Kidney (tissue), 14 donors: Measurements from ENCODE around the gene ENTPD8. TPM values are rescaled to one million over a fixed set of nuclear protein-coding genes. Genes with fewer than 3 reads are reported as not detected.

Experiments
- DNase-seq, 5 donors: peaks; one replicate each; pipeline ENCODE4 v3.0.0-alpha.2; 2013 to 2020
- FAIRE-seq: peaks from 2 replicates; lab custom pipeline; 2012; peaks lifted over from hg19 to GRCh38; lab: Jason Lieb, UNC
- H3K27ac ChIP-seq, 2 donors: one replicate each; pipeline ENCODE4 v1.7.0; 2013; ENCODE audit warnings: low read depth in 2 of 2, low read length in 2 of 2, inconsistent platforms in 1 of 2
- H3K27me3 ChIP-seq: one replicate; pipeline ENCODE4 v1.7.1; 2013; ENCODE audit warnings: low read length, inconsistent platforms; ENCODE audit not compliant: control insufficient read depth, insufficient read depth
- H3K36me3 ChIP-seq, 3 donors: one replicate each; pipeline versions ENCODE4 v1.7.0 to v1.7.1; 2013; ENCODE audit warnings: low read length in 3 of 3, control low read depth in 1 of 3, inconsistent platforms in 1 of 3; ENCODE audit not compliant: insufficient read depth in 3 of 3, control insufficient read depth in 2 of 3
- H3K4me1 ChIP-seq, 3 donors: one replicate each; pipeline versions ENCODE4 v1.7.0 to v1.7.1; 2013; ENCODE audit warnings: low read length in 3 of 3, inconsistent platforms in 1 of 3, low read depth in 1 of 3; ENCODE audit not compliant: control insufficient read depth in 2 of 3, insufficient read depth in 2 of 3
- H3K4me3 ChIP-seq, 3 donors: one replicate each; pipeline versions ENCODE4 v1.7.0 to v1.8.1; 2013; ENCODE audit warnings: low read length in 3 of 3, control low read depth in 1 of 3, inconsistent platforms in 1 of 3
- H3K9ac ChIP-seq, 3 donors: one replicate each; pipeline versions ENCODE4 v1.7.0 to v1.7.1; 2013; ENCODE audit warnings: low read length in 3 of 3, control low read depth in 1 of 3, inconsistent platforms in 1 of 3
- H3K9me3 ChIP-seq, 3 donors: one replicate each; pipeline versions ENCODE4 v1.7.0 to v1.7.1; 2013; ENCODE audit warnings: low read length in 3 of 3, control low read depth in 1 of 3, inconsistent platforms in 1 of 3; ENCODE audit not compliant: control insufficient read depth in 2 of 3, insufficient read depth in 1 of 3
- CTCF ChIP-seq: IDR thresholded peaks from 3 replicates; pipeline ENCODE4 v1.5.1; 2012; ENCODE audit warnings: mild to moderate bottlenecking, moderate library complexity, borderline replicate concordance; ENCODE audit not compliant: insufficient read depth; ENCODE audit errors: extremely low read depth
- intact Hi-C: fragments of 100-400 bp; cut with DNase I; formaldehyde crosslinking; loops from one replicate; pipeline ENCODE4 v1.11.1; 2022
- polyA plus RNA-seq: library from polyadenylated mRNA; stranded (reverse); fragments of 350-450 nt; fragmentation: Illumina TruSeq; extraction: RNeasy Lipid Tissue Mini Kit (QIAGEN cat#74804); gene quantifications from one replicate; pipeline ENCODE4 v1.2.3, GENCODE V29; 2014; ENCODE audit warnings: low read depth, low replicate concordance; ENCODE audit not compliant: insufficient read depth
- total RNA-seq: library from RNA; stranded (reverse); fragmentation: NEBNext Ultra II Directional; extraction: Animal tissue kit (Norgen Biotek cat#: 25700); gene quantifications from one replicate; pipeline ENCODE4 v1.2.1, GENCODE V29; 2021
- donor health status: control.
- donor health status: control.
- donor health status: control.
- donor health status: control.
- donor health status: control.
- donor health status: DM: yes; HTN: yes; CAD: no.
- donor health status: Normal renal cell carcinoma (clear cell type).

The ENTPD8 gene
- total and polyA plus RNA-seq, 2 donors from 2014 or later = 5.0 to 5.2 TPM

- no peak overlapping the region for H3K9ac ChIP-seq
- no peak for TF ChIP-seq CTCF
- DNase-seq (peak in 4 of 5 donors; percentile 11 to 86 (median 61)), FAIRE-seq (no peak)
- H3K27ac ChIP-seq = peak overlapping the region; percentile 47 to 63
- intact Hi-C loops = no loop called here
- no peaks in the 10 kb centered on the region for H3K27me3 ChIP-seq
- peaks cover 0 to 27% (median 7%) of the 10 kb centered on the region in 3 donors for H3K4me1 ChIP-seq
- H3K4me3 ChIP-seq = peak overlapping the region in 2 of 3 donors; percentile 46 to 50
- H3K36me3 ChIP-seq = no peaks in the 10 kb centered on the region
- no peaks in the 10 kb centered on the region for H3K9me3 ChIP-seq
Observed at GRCh38 chr9:137454597-137455358, 13.6 kb upstream of the ENTPD8 start.

- H3K4me3 ChIP-seq = peak overlapping the region in 2 of 3 donors; percentile 46 to 50
- DNase-seq = peak; percentile 51 to 95 (median 65)
- no peak for FAIRE-seq
Observed at GRCh38 chr9:137454145-137454596, 13.0 kb upstream of the ENTPD8 start.

GRCh38 chr9:137453643-137454081 lies 12.5 kb upstream of the ENTPD8 start:
- Histone ChIP-seq H3K27me3 (no peaks in the 10 kb centered on the region), H3K36me3 (no peaks in the 10 kb centered on the region), H3K9ac (no peak overlapping the region), H3K4me3 (peak overlapping the region in 1 of 3 donors; percentile 11), H3K4me1 (peaks cover 0 to 22% (median 7%) of the 10 kb centered on the region in 3 donors), H3K27ac (no peak overlapping the region), H3K9me3 (no peaks in the 10 kb centered on the region)
- no peak for FAIRE-seq
- DNase-seq = peak; percentile 85 to 95 (median 90)
- no peak for TF ChIP-seq CTCF
- intact Hi-C loops = no loop called here

More at GRCh38 chr9:137454145-137454596, 13.0 kb upstream of the ENTPD8 start:
- intact Hi-C loops = no loop called here
- Histone ChIP-seq H3K9me3 (no peaks in the 10 kb centered on the region), H3K9ac (no peak overlapping the region), H3K4me1 (peaks cover 0 to 22% (median 7%) of the 10 kb centered on the region in 3 donors), H3K27ac (peak overlapping the region in 1 of 2 donors; percentile 47), H3K36me3 (no peaks in the 10 kb centered on the region), H3K27me3 (no peaks in the 10 kb centered on the region)
- no peak for TF ChIP-seq CTCF
